HG03565 (cell line): ENCODE results near the gene MET.
A peak's percentile ranks its signal among the peaks of the same experiment; 100 is the strongest.

Source experiments
- ATAC-seq: cut with Tn5 transposase; IDR thresholded peaks from one replicate; pipeline ENCODE4 v1.9.1; 2021; ENCODE audit warnings: mild to moderate bottlenecking, moderate library complexity; ENCODE audit not compliant: unreplicated experiment

The MET gene

DNA sequence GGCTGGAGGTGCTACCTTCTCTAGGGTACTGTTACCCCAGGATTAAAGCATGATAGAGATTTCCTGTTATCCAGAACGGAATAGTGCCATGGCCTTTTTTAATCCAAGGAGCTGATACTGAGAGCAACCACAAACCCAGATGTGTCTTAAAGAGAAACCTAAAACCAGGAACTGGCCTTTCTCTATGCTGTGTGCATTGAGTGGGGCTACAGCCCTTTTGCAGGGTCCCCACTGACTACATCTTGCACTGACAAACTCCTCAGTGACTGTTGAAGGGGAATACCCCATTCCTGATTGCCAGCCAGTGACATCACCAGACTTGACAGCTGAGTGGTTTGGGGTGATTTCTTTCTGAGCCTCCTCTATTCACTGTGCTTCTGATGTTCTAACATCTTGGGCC, 108.5 kb downstream of the MET start:
- no peak for ATAC-seq

DNA sequence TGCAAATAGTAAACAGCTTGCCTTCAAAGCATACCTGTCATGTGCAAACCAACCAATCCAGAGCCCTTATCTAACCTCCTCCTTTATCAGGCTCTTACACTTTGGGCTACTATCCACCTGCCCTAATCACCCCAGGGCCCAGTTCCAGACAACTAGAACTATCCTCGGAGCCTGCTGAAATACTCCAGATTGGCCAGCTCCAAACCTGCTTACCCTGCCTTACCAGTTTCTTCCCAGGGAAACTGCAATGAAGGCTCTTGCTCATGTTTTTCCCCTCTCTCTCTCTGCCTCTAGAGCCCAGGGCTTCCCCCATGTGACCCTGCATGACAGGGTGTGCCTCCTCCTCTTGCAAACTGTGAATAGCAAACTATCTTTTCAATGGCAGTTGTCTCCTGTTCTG, 109.0 kb downstream of the MET start:
- no peak for ATAC-seq

DNA sequence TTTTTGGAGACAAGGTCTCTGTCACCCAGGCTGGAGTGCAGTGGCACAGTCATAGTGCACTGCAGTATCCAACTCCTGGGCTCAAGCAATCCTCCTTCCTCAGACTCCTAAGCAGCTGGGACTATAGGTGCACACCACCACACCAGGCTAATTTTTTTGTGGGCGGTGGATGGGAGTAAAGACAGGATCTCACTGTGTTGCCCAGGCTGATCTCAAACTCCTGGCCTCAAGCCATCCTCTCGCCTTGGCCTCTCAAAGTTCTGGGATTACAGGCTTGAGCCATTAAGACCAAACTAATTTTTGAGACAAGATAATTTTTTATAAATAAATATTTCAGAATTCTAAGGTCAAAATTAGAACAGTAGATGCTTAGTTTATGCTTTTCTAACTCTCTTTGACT, 109.6 kb downstream of the MET start:
- no peak for ATAC-seq

DNA sequence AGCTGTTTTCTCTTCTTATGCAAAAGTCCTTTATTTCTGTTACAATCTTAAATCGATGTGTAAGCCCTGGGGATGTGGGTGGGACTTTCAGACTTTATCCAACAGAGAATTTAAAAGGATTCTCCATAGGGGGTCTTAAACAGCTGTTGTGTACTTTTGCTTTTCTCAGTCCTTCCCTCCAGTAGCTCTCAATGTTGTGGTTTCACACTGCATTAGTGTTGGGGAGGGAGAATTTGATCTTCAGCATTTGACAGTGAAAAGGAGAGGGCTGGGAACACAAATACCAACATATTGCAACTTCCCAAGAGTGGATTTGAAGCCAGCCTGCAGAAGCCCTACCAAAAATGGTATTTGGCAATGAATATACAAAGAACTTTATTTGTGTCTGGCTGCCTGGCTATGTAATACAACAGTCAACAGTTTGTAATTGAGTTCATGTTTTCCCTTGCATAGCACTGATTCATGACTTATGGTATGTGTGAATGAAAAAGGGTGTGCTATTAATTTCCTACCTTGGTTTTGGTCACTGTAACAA, 110.2 kb downstream of the MET start:
- ATAC-seq: no peak

DNA sequence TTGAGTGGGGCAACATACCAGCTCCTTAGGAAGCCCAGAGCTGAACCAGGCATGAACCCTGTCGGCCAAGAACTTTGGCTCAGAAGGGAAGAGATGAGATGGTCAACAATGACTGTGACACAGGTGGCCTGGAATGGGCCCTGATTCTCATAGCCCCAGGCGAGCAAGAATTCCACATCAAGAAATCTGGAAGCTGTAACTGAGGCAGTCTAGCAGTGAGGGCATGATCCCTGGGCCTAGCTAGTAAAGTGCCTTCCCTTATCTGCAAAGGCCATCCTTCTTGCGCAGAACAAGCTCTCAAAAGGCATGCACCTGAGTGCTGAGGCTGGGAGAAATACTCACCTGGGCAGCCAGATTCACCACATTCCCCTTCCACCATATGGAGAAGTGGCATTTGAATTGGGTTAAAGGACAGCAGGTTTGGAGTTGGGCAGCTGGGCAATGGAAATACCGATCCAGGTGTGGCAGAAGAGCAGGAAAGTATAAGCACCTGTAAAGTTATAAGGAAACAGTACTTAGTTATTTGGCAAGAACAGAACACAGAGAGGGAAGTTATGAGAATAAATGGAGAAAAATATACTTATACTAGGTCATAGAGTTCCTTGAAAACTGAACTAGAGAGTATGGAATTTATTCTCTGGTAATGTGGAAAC, 111.8 kb downstream of the MET start:
- ATAC-seq: no peak

DNA sequence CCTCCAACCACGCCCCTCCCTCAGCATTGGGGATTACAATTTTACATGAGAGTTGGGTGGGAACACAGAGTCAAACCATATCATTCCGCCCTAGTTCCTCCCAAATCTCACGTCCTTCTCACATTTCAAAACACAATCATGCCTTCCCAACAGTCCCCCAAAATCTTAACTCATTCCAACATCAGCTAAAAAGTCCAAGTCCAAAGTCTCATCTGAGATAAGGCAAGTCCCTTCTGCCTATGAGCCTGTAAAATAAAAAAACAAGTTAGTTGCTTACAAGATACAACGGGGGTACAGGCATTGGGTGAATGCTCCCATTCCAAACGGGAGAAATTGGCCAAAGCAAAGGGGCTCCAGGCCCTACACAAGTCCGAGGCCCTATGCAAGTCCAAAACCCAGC, 112.7 kb downstream of the MET start:
- ATAC-seq: no peak

DNA sequence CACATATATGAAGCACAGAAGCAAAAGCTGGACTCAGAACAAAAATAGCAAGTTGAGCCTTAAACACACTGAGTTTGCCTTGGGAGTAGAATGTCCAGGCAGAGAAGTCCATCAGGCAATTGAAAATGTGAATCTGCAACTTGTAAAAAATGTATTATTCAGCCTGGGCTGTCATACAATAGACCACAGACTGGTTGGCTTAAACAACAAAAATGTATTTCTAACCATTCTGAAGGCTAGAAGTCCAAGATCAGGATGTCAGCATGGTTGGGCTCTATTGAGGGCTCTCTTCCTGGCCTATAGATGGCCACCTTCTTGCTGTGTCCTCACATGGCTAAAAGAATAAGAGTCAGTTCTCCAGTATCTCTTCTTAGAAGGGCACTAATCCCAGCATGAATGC, 113.8 kb downstream of the MET start:
- no peak for ATAC-seq

DNA sequence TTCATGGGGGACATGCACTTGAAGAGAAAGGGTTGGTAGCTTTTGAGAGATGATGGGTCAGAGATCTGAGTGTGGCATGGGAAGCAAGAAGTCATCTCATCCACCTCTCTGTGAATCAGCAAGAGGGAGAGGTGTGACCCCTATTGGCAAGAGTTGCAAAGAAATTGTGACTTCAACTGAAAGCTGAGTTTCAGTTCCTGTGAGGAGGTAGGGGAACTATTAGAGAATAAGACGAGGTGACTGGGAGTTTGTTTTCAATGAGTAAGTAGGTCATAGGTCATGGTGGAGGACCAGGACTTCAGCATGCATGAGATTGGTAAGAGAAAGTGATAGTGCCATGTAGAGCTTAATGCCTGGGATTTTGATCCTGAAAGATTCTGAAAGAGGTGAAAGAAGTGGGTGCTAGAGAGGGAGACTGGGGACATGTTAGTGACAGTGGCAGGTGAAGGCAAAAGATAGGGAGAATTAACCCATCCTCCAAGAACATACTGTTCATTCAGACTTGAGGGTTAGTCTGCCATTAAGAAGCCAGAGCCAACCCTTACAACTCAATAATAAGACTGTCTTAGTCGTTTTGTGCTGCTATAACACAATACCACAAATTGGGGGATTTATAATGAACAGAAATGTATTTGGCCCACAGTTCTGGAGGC, 114.9 kb downstream of the MET start:
- peak; percentile 99 for ATAC-seq

DNA sequence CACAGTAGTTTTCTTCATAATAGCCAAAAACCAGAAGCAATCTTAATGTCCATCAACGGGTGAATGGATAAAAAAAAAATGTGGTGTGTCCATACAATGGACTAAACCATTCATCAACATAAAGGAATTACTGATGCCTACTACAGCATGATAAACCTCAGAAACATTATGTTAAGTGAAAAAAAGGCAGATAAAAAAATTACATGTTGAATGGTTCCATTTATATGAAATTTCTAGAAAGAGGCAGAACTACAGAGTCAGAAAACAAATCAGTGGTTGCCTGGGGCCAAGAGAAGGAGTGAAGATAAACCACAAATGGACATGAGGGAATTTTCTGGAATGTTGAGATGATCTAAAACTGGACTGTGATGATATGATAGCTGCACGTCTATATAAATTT, 115.9 kb downstream of the MET start:
- no peak for ATAC-seq

DNA sequence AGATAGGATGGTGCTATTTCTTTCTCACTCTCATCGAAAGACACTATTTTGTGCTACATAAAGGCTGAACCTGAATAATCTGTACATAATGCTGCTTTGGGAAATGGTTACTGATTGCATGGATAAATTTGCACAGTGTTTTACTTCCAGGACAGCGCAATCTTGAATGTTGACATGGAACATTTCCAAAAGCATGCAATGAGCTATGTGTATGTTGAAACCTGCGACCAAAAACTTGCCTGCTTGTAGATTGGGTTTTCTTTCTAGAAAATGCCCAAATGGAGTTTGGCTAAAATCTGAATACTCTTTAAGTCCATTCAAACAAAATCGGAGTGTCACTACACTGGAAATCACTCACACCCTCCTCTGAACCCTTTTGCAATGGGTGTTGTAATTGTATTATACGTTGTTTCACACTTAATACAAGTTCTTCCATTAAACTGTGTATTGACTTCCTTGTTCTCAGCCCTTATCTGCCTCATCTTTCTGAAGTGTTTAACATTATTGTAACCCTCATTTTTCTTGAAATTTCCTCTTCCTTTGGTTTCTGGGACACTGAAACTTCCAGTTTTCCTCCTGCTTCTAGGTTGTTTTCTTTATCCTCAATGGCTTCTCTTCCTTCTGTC, 116.7 kb downstream of the MET start:
- ATAC-seq: no peak

DNA sequence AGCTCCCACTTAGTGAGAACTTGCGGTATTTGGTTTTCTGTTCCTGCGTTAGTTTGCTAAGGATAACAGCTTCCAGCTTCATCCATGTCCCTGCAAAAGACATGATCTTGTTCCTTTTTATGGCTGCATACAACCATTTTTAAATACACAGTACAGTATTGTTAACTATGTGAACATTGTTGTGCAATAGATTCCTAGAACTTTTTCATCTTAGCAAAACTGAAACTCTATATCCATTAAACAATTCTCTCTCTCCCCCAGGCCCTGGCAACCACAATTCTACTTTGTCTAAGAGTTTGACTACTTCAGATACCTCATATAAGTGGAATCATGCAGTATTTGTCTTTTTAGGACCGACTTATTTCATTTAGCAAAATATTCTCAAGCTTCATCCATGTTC, 118.0 kb downstream of the MET start:
- ATAC-seq: no peak

DNA sequence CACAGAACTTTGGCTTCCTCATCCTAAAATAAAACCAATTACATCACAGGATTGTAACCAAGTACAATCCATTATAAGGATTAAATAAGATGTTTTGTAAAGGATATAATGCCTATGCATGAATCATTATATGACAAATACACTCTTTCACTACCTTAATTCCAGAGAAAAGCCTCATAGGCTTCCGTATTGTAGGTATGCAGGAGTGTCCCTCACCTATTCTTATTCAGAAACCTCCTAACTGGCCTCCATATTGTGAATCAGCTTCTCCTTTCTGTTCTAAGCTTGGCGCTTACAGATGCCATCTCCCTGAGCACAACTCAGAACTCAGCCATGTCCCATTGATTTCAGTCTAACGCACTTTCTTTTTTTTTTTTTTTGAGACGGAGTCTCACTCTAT, 120.8 kb downstream of the MET start:
- no peak for ATAC-seq

DNA sequence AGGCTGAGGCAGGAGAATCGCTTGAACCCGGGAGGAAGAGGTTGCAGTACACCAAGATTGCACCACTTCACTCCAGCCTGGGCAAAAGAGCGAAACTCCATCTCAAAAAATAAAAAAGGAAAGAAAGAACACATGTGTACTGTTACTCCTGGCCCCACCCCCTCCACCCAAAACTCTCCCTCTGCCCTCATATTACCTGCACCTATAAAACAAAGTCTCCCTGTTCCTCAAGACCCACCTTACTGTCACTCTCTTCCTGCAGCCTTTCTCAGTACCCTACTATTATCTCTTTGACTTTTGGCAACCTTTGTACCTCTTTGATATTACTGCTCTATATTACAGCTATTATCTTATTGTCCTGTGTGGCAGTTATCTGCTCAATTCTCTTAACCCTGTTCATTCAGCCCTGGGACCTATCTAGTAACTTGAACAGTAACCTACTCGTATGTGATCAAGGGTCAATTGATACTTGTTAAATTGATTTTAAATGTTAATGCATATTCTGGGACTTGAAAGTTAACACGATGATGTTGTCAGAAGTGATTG, 121.9 kb downstream of the MET start:
- no peak for ATAC-seq

DNA sequence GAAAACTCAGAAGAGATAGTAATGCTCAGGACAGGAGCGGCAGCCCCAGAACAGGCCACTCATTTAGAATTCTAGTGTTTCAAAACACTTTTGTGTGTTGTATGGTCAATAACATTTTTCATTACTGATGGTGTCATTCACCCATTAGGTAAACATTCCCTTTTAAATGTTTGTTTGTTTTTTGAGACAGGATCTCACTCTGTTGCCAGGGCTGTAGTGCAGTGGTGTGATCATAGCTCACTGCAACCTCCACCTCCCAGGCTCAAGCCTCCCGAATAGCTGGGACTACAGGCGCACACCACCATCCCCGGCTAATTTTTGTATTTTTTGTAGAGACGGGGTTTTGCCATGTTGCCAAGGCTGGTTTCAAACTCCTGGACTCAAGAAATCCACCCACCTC, 124.5 kb downstream of the MET start:
- ATAC-seq: no peak

DNA sequence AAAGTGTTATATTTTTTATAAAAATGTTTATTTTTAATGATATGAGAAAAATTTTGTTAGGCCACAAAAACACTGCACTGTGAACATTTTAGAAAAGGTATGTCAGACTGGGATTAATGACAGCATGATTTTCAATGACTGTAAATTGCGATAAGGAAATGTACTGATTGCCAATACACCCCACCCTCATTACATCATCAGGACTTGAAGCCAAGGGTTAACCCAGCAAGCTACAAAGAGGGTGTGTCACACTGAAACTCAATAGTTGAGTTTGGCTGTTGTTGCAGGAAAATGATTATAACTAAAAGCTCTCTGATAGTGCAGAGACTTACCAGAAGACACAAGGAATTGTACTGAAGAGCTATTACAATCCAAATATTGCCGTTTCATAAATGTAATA, 125.6 kb downstream of the MET start:
- no peak for ATAC-seq

DNA sequence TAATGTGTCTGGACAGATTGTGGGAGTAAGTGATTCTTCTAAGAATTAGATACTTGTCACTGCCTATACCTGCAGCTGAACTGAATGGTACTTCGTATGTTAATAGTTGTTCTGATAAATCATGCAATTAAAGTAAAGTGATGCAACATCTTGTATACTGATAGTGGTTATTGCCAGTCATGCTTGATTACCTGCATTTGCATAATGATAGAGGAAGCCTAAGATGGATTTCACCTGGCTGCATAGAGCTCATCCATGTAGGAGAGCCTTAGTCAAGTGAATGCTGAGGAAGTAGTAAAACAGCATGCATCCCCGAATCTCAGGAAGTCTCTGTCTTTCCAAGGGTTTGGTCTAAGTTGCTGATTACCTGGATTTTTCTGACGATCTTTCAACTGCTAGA, 126.2 kb downstream of the MET start:
- ATAC-seq: no peak

DNA sequence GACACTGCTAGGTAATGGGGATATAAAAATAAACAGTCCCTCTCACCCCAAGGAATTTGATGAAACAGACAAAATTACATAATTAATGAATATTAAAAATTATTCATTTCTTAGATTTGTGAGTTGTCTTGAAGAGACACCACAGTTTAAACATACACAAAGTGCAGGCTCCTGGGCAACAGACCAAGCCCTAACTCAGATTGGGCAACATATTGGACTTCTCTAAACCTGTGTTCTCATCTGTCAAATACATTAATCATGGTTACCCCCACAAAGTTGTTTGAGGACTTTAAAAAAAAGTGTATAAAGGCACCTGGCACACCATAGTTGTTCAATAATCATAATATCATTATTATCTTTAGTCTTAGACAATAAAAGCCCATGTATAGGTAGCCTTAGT, 127.9 kb downstream of the MET start:
- ATAC-seq: no peak

DNA sequence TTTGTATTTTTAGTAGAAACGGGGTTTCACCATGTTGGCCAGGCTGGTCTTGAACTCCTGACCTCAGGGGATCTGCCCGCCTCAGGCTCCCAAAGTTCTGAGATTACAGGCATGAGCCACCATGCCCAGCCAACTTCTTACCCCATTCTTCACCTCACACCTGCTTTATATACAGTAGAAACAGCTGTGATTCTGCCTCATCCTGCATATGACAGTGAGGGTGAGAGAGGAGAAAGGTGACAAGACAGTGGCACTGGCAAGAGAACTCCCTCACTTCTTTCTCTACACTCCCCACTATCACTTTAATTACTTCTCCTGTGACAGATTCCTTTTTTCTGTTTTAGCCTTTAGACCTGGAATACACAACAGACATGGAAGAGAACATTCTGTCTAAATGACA, 128.6 kb downstream of the MET start:
- ATAC-seq: no peak

DNA sequence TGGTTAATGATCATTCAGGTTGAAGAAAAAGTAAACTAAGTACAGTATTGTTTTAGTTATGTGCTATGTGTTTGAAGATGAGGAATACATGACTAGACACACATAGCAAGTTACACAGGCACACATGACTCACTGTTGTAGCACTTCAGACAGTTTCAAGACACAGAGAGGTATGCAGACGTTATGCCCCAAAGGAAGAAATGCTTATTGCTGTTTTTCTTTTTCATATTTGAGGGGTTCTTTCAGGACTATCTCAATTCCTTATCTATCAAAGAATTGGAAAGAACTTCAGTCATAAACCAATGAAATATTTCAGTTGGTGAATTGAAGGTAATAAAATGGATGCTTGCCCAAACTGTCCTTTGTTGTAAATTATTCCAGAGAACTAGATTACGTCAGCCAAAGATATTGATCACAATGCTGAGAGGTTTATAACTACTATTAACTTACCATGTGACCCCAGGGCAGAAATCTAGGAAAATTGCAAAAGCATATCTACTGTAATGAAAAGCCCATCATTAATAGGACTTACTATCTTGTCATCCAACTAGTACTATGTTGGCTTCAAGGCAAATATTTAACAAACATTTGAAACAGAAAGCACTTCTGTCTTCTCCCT, 129.2 kb downstream of the MET start:
- ATAC-seq: no peak

DNA sequence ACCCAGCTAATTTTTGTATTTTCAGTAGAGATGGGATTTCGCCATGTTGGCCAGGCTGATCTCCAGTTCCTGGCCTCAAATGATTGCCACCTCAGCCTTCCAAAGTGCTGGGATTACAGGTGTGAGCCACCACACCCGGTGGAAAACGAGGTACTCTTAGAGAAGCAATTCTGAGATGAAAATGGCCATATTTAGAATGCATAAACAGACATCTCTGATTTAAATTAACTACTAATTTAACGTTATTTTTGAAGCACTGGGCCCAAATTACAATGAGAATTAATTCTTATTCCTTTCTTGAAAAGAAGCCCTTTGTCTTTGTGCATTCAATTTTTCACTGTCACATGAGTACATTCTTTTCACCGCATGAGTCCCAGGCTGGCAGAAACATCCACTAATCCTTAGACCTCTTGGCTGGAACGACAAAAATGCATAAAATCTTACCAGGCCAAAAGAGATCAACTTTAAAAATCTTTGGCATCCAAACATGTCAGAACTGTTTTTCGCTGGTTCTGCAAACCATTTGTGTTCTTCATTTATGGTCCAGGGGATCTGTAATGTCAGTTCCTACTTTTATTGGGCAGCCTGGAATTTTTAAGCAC, 130.2 kb downstream of the MET start:
- ATAC-seq: no peak

DNA sequence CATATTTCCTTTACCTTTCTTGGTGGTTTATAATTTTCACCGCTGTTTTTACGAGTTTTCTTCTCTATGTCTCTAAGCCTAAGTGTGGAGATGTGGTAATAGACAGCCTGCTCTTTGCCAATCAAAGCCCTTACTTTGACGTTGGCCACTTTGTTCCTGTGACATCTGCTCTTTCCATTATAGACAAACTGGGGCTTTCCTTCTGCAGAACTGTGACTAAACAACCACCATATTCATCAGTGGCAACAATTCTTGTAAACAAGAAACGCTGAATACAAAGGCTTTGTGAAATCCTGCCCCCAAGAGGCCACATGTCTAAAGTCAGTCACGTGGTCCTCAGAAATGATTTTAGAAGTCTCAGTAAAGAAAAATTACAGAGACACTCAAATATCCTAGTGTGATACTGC, 130.8 kb downstream of the MET start:
- ATAC-seq: peak; percentile 71
